Heart left ventricle (tissue), 16 donors: Measurements from ENCODE around the gene FOSL2. TPM values are rescaled to one million over a fixed set of nuclear protein-coding genes. Genes with fewer than 3 reads are reported as not detected.

Experiments used
- ATAC-seq, 4 donors: fragments of 200-7000 bp; cut with Tn5 transposase; one replicate each; pipeline ENCODE4 v1.9.1; 2020 to 2022; ENCODE audit warnings: moderate library complexity in 4 of 4, mild to moderate bottlenecking in 3 of 4, moderate number of reproducible peaks in 1 of 4
- DNase-seq, 5 donors: peaks; one replicate each; pipeline ENCODE4 v3.0.0-alpha.2; 2020
- H3K27ac ChIP-seq, 12 donors: fragments of 200-600 bp; sonication (generic) in 4 of 12; one replicate each; pipeline versions ENCODE4 v1.5.0 to v1.8.0; 2016 to 2022; ENCODE audit warnings: mild to moderate bottlenecking in 2 of 12
- H3K27me3 ChIP-seq, 9 donors: fragments of 200-600 bp; sonication (generic) in 2 of 9; one replicate each; pipeline versions ENCODE4 v1.5.1 to v1.8.0; 2016 to 2022; ENCODE audit warnings: mild to moderate bottlenecking in 3 of 9
- H3K36me3 ChIP-seq, 9 donors: fragments of 200-600 bp; sonication (generic) in 2 of 9; one replicate each; pipeline versions ENCODE4 v1.5.0 to v1.8.0; 2018 to 2022; ENCODE audit warnings: mild to moderate bottlenecking in 2 of 9
- H3K4me1 ChIP-seq, 12 donors: fragments of 200-600 bp; sonication (generic) in 4 of 12; one replicate each; pipeline versions ENCODE4 v1.5.0 to v1.8.0; 2016 to 2022; ENCODE audit warnings: mild to moderate bottlenecking in 3 of 12
- H3K4me3 ChIP-seq, 12 donors: fragments of 200-600 bp; sonication (generic) in 4 of 12; one replicate each; pipeline versions ENCODE4 v1.5.0 to v1.8.0; 2017 to 2022; ENCODE audit warnings: mild to moderate bottlenecking in 9 of 12, moderate library complexity in 4 of 12
- H3K9me3 ChIP-seq, 12 donors: fragments of 200-600 bp; sonication (generic) in 4 of 12; one replicate each; pipeline versions ENCODE4 v1.5.0 to v1.8.0; 2016 to 2022; ENCODE audit warnings: mild to moderate bottlenecking in 1 of 12
- CTCF ChIP-seq, 12 donors: fragments of 200-600 bp; sonication (generic) in 4 of 12; IDR thresholded peaks; one replicate each; pipeline versions ENCODE4 v1.5.0 to v1.8.0; 2018 to 2022; ENCODE audit warnings: antibody characterized with exemption in 12 of 12, mild to moderate bottlenecking in 5 of 12
- POLR2A ChIP-seq, 2 donors: fragments of 450-650 bp; IDR thresholded peaks; one replicate each; pipeline ENCODE4 v1.6.1; 2017; ENCODE audit warnings: antibody characterized with exemption in 2 of 2, mild to moderate bottlenecking in 2 of 2, moderate library complexity in 2 of 2
- WGBS, 4 donors: extraction: QIAGEN DNeasy Blood & Tissue Kit in 2 of 4; methylation state at CpG; one replicate each; pipeline versions ENCODE4 v1.1.5 to v1.1.7; 2013 to 2018; 5-methylcytosine and 5-hydroxymethylcytosine counted together
- intact Hi-C, 10 donors: fragments of 100-400 bp; cut with DNase I; formaldehyde crosslinking; loops; one replicate each; pipeline versions ENCODE4 v1.11.1 to v1.14.2; 2022
- polyA plus RNA-seq, 2 donors: library from polyadenylated mRNA; stranded (reverse); fragments of 200-250 nt; gene quantifications; one replicate each; pipeline ENCODE4 v1.2.3, GENCODE V29; 2013
- total RNA-seq, 9 donors: library from RNA; depleted of rRNA in 2 of 9; stranded (reverse); fragments of >200 nt in 2 of 9; fragmentation: NEBNext Ultra II Directional in 3 of 9; extraction: Animal tissue kit (Norgen Biotek cat#: 25700) in 3 of 9; gene quantifications; one replicate each; pipeline versions ENCODE4 v1.1.0 to v1.2.4, GENCODE V29; 2016 to 2023
- donor health status: ischemic (EF 13 %, LVEDD 7.1; RV severe dilation, severe dysfunction).
- donor health status: healthy with polysubstance abuse.
- donor health status: DM: no; HTN: yes; CAD: no.
- donor health status: DM: no; HTN: no; CAD: no.
- donor health status: ischemic (EF 25% LVEDD 6.9; RV normal size, moderate dysfunction).
- donor health status: ischemic (EF 25% LVEDD 5.7; RV mildly dilated, moderate dysfunction).
- donor health status: healthy.
- donor health status: DM: yes; HTN: yes; CAD: no.
- donor health status: ischemic (EF 35%, LVEDD 5.7; RV mildly dilated, moderate dysfunction).
- donor health status: nonischemic (EF 11% LVEDD 7.7; RV severe dilation, severe dysfunction).
- donor health status: DM: yes; HTN: yes; CAD: no.
- donor health status: PGD.
- donor health status: ischemic (EF 29% LVEDD 5.4; RV normal size, mild dysfunction).
- donor health status: nonischemic (EF 23%, LVEDD 6.1; RV moderate dilation, normal function).

FOSL2 gene
- total and polyA plus RNA-seq, 11 donors, result 15.2 to 144 (median 50.2) TPM

- H3K9me3 ChIP-seq, result peaks cover 0 to 14% (median 0%) of the 10 kb centered on the region in 12 donors
- intact Hi-C loops, result no loop called here
- 92 to 98% (median 96%) methylated on average over 2 of the region's 2 CpGs for WGBS, 4 donors
- H3K4me1 ChIP-seq, result peaks cover 0 to 20% (median 0%) of the 10 kb centered on the region in 12 donors
- DNase-seq (no peak), ATAC-seq (no peak)
- no peaks in the 10 kb centered on the region for H3K27me3 ChIP-seq
- H3K27ac ChIP-seq, result no peak overlapping the region
- TF ChIP-seq POLR2A (IDR thresholded peaks at IDR 0.05), result no peak
- TF ChIP-seq CTCF (IDR thresholded peaks at IDR 0.05), result no peak
- no peaks in the 10 kb centered on the region for H3K36me3 ChIP-seq
- H3K4me3 ChIP-seq, result no peak overlapping the region
These were observed 40.6 kb downstream of the FOSL2 start for GRCh38 chr2:28433215-28433614.

DNA sequence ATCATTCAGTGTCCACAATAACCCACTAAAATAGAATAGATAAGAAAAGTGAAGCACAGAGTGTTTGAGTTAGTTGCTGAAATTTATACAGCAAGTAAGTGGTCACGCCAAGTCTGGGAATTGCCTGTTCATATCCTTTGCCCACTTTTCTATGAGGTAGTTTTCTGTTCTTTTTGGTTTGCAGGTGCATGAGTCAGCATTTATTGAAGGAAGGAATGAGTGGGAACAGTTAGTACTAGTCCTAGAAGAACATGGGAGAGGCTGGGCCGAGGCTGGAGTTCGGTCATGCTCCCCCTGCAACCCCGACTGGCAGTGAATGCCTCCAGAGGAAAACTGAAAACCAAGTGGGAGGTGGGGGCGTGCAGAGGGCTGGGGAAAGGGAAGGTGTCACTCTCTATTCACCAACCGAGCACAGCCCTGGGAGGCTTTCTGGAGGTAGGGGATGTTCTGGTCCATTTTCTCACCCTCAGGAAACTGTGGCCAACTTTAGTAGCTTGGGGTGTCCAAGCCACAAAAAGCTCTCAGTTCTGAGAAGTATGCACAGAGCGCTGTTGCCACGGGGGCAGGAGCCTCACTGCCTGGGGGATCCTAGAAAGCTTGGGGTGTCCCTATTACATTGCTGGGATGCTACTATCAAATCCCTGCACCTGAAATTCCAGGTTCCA, 41.4 kb downstream of the FOSL2 start:
- H3K9me3 ChIP-seq, result peaks cover 0 to 14% (median 0%) of the 10 kb centered on the region in 12 donors
- ATAC-seq, result no peak
- H3K27ac ChIP-seq, result no peak overlapping the region
- no peaks in the 10 kb centered on the region for H3K27me3 ChIP-seq
- no peak overlapping the region for H3K4me3 ChIP-seq
- no peaks in the 10 kb centered on the region for H3K36me3 ChIP-seq
- TF ChIP-seq CTCF (IDR thresholded peaks at IDR 0.05), result no peak
- no peak for TF ChIP-seq POLR2A (IDR thresholded peaks at IDR 0.05)
- peaks cover 0 to 16% (median 0%) of the 10 kb centered on the region in 12 donors for H3K4me1 ChIP-seq
- WGBS, 4 donors, result 87 to 95% (median 92%) methylated on average over 8 of the region's 8 CpGs
- intact Hi-C loops, result no loop called here
- DNase-seq, result no peak

DNA sequence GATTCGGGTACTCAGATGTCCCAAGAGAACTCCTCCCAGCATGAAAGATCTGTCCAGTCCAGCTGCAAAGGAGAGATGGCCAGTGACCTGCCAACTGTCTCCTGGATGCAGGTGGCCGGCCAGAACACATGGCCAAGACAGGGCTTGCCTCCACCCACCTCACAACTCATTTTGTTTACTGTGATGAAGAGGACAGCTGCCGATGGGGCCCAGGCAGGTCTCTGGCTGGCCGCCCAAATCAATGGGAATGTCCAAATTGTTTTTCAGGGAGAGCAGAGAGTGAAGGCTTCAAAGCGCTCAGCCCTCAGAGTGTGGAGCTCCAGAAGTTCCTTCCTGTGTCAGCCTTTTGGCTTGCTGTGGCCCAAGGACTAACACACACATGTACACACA, 41.9 kb downstream of the FOSL2 start:
- H3K4me1 ChIP-seq, result peaks cover 0 to 16% (median 0%) of the 10 kb centered on the region in 12 donors
- TF ChIP-seq POLR2A (IDR thresholded peaks at IDR 0.05), result no peak
- no peak for TF ChIP-seq CTCF (IDR thresholded peaks at IDR 0.05)
- 66 to 83% (median 75%) methylated on average over 3 to 5 of the region's 5 CpGs for WGBS, 4 donors
- no peaks in the 10 kb centered on the region for H3K36me3 ChIP-seq
- ATAC-seq (no peak), DNase-seq (no peak)
- H3K27me3 ChIP-seq, result no peaks in the 10 kb centered on the region
- no peak overlapping the region for H3K27ac ChIP-seq
- intact Hi-C loops, result no loop called here
- peaks cover 0 to 14% (median 0%) of the 10 kb centered on the region in 12 donors for H3K9me3 ChIP-seq
- no peak overlapping the region for H3K4me3 ChIP-seq

- H3K4me3 ChIP-seq, result no peak overlapping the region
- TF ChIP-seq CTCF (IDR thresholded peaks at IDR 0.05) (no peak), POLR2A (IDR thresholded peaks at IDR 0.05) (no peak)
- whole genome bisulfite sequencing, 4 donors, result 78 to 91% (median 87%) methylated on average over 4 of the region's 4 CpGs
- H3K4me1 ChIP-seq, result peaks cover 0 to 16% (median 0%) of the 10 kb centered on the region in 12 donors
- ATAC-seq (no peak), DNase-seq (no peak)
- H3K9me3 ChIP-seq, result peaks cover 0 to 14% (median 0%) of the 10 kb centered on the region in 12 donors
- no peak overlapping the region for H3K27ac ChIP-seq
- no peaks in the 10 kb centered on the region for H3K36me3 ChIP-seq
- H3K27me3 ChIP-seq, result no peaks in the 10 kb centered on the region
- intact Hi-C loops, result no loop called here
These were observed 42.6 kb downstream of the FOSL2 start for GRCh38 chr2:28435241-28435640.
